Measurements from ENCODE around the gene GNAQ.

Gene GNAQ

DNA sequence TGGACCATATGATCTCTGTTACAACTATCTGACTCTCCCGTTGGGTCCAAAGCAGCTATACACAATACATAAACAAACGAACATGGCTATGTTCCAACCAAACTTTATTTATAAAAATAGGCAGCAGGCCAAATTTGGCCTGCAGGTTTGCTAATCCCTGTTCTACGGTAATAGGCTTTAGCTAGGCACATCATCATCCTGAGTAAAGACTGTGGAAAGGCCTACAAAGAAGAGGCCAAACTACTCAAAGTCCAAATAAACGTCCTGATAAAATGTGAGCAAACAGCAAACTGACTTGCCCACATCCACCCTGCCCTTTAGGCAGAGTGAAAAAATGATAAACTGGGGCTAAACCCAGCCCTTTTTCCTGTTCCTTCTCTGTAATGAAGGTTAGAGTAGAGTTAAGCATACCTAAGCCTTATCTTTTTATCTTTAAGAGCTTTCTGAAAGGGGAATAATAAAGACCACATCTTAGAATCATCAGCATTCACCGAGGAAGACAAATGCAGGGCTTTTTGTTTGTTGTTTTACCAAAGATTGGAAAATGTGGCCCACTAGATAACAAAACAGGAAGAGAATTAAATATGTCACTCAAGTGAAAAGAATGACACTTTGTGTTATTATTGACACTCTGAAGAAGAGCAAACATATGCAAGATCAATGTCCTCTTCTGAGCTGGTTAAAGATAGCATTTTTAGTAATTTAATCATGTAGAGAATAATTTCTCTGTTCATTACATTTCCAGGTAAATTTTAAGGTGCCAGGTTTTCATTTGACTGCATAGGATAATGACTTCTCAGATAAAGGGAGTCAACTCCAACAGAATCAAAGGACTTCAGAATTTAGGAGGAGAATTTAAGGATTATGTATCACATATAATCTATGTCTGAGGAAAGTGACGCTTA, 223.5 kb downstream of the GNAQ start:
- DNase-seq = no peak

DNA sequence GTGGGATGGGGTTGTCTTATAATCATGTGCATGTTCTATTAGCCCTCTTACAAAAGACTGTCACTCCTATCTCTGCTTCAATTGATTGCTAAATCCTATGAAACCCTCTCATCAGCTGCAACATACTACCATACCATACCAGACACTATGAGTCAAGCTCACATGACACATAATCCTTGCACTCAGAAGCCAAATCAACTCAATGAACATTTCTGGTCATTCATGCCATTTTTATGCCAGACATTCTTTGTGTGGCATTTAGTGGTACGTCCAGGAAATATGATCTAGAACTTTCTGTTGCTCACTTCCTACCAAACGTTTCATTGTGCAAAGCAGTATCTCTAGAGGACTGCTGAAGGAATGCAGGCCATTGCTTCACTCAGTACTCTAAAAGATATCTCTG, 224.3 kb downstream of the GNAQ start:
- DNase-seq = no peak

DNA sequence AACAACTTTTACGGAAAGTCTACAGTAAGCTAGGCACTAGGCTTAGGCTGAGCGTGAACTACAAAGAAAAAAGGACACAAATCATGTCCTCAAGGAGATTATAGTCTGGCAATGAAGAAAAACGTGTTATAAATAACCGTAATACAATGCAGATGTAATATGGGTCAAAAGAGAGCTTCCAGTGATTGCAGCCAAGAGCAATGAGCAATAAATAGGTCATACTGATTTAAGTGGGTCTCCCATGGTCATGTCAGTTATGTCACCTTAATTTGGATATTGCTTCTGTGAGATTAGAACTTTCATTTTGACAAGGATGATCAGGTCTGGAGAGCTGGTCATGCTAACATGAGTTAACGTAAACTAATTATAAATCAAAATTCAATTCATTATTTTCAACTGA, 224.9 kb downstream of the GNAQ start:
- DNase-seq = no peak

DNA sequence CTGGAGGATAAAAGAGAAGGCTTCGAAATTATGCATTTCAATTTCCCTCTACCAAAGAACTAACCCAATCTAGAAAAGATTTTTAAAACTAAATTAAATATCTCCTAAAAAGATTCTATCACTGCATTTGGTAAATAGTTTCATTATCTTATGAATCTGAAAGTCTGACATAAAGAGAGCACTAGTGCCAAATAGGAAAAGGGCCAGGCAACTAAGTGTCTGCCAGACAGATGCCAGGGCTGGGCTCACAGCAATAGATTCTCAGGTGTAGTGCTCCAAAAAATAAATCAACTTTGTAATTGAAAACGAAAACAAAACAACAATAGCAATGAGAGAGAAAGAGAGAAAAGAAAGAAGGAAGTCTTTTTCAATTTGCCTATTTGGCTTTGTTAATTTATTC, 225.8 kb downstream of the GNAQ start:
- no peak for DNase-seq

DNA sequence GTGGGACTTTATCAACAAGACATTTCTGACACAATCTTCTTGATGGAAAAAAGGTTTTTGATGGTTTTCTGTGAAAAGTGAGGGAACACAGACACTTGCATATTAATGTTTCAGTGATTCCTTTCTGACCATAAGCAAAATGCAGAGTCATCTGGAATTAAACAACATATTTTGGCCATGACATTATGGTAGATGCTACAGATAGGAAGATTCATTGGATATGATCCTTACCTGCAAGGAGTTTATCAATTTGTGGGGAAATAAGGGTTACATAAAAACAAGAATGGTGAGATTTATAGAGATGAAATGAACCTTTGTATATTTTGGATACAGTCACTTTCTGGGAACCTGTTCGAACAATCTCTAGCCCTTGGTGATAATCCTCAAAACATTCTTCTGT, 228.2 kb downstream of the GNAQ start:
- no peak for DNase-seq

DNA sequence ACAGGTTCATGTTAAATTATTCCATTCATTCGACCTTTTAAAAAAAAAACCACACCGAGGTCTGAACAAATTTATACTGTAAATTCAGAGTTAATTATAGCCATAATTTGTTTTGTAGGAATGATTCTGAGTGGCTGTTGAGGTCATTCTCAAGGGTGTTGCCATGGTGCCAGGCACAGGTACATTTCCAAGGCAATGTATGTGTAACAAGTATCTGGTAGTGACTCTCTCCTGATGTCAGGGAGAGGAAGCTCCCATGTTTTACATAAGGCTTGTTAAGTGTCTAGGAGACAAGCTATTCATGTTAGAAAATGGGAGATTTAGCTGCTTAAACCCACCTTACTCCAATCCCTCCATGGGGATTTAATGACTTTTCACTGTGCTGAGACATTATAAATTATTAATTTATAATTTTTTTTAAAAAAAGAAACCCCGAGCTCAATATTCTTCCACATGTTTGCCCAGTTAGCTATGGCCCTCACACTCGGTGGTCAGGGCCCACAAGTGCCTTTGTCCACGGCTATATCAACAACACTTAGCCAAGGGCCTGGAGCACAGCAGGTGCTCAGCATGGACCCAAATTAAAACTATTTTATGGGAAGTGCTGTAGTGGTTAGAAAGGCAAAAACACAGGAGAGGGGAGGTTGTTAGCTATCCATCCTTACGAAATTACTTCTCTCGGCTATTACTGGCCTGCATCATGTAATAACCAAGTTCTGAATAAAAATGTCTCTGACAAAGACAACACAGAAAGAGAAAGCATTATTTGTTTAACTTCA, 228.9 kb downstream of the GNAQ start:
- no peak for DNase-seq

DNA sequence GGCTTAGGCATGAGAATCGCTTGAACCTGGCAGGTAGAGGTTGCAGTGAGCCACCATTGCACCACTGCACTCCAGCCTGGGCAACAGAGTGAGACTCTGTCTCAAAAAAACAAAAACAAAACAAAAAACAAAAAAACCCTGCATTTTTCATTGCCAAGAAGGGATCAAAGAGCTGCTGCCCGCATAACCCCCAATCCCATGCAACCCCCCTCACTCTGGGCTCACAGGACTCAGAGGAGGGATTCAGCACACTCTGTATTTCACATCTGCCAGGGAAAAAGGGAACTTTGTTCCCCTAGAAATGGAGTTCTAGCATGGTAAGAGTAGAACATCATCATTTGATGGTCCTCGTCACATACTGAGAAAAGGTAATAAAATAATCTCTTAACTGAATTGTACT, 229.5 kb downstream of the GNAQ start:
- no peak for DNase-seq

DNA sequence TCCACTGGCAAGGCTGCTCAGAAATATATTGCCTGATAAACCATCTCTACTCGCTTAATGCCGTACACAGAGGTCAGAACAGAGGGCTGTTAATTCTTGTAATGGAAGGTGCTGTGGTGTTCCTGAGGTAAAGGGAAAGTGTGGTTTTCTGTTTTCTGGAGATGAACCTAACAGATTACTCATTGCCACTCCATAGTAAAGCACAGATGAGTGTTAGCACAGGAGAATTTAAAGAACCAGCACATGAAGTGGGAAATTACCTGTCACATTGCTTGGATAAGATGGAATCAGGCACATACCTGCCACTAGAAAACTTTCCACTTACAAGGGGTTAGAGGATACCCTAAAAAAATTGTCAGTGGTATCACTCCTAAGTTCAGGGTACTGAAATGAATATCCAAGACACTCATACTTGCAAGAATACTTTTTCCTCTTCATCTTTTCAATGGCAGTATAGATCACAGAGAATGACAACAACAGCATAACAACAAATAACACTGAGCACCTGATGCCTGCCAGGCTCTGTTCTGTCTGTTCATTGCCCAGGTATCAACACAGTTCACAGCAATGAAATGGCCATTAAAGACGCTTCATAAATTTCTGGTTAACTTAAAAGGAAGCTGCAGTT, 230.6 kb downstream of the GNAQ start:
- no peak for DNase-seq

DNA sequence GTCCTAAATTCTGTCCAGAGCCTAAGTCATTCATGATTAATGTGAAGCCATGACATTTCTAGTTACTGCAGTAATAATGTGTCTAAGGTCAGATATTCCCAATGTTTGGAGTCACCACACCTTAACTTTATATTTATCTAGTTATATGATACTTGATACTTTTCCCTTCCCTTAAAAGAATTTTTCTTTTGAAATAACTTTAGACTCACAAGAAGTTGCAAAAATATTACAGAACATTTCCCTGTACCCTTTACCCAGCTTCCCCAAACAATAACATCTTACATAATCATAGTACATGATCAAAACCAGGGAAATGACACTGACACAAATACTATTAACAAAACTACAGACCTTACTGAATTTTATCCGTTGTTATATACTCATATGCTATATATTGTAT, 233.5 kb downstream of the GNAQ start:
- DNase-seq = no peak

DNA sequence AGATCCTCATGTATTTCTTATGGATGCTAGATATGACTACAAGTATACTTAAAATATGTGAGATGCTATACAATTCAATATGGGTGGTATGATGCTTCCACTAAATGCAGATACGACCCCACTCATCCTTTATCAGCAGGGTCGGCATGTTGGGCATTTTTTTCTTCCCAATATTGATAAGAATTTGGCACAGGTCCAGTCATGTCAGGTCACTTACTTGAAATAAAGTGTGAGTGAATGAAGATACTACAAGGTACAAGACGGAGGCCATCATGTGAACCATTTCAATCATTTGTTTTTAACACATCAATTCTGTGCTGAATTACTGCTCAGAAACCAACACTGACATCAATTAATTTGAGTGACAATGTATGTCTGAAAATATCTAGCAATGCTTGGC, 236.6 kb downstream of the GNAQ start:
- no peak for DNase-seq

DNA sequence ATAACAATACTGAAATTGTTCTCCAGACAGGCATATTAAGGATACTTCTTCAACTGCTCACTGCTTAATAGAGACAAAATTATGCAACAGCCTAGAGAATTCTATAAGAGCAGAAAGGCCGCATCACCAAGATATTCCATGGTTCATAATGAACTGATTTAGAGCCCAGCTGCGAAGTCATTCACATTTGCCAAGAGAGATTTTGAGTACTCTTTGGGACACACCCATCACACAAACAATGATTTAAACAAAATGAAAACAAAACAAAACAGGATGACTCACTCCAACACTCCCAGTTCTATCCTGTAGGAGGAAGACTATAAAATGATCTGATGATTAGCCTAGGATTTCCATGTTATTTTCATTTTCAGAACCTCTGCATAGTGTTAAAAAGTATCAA, 237.8 kb downstream of the GNAQ start:
- DNase-seq = no peak

DNA sequence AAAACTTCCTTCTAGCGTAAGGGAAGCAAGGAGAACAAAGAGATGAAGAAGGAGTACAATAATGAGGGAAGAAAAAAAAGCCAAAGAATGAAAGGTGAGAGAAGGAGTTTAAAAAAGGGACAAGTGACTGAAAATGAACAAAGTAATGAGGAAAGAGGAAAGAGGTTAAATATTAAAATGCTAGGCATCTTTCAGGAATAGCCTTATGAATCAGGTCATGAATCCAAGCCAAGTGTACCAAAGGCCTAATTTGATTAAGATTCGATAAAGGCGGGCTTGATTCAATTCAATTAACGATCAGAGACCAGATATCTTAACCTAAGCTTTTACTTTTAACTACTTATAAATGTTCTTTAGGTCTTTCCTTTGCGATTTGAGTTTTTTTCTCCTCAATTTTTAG, 241.7 kb downstream of the GNAQ start:
- no peak for DNase-seq

DNA sequence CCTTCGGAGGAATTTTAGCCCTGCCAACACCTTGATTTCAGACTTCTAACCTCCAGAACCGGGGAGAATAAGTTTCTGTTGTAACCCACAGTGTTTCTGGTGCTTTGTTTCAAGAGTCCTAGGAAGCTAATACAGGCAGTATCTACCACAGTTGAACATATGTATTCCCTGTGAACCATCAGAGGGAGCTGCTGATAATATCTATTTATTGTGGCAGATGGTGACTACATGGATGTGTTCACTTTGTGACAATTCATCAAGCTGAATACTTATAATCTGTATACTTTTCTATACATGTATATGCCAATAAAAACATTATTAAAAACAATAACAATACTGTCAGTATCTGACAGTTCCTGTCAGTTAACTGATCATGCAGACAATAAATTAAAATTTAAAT, 246.3 kb downstream of the GNAQ start:
- no peak for DNase-seq

DNA sequence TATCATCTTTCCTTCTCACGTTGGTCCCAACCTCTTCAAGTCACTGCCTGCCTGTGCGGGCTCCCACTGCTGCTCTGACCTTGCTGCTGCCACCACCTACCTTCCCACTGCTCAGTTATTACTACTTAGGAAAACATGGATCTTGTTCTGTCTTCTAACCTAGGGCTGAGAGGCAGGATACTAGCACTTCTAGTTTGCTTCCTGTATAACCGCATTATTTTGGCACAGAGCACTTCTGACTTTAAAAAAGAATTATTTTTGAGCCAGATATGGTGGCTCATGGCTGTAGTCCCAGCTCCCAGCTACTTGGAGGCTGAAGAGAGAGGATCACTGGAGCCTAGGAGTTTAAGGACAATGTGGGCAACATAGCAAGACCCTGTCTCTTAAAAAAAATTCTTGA, 248.1 kb downstream of the GNAQ start:
- DNase-seq = no peak

DNA sequence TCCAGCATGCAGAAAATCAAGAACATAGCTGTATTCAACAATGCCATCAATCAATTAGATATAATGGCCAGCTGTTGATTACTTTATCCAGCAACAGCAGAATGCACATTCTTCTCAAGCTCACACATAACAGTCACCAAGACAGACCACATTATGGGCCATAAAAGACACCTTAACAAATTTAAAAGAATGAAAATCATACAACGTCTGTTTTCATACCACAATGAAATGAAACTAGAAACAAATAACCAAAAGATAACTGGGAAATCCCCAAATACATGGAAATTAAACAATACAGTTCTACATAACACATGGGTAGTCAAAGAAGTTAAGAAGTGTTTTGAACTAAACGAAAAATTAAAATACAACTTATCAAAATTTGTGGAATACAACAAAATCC, 252.6 kb downstream of the GNAQ start:
- DNase-seq = no peak

DNA sequence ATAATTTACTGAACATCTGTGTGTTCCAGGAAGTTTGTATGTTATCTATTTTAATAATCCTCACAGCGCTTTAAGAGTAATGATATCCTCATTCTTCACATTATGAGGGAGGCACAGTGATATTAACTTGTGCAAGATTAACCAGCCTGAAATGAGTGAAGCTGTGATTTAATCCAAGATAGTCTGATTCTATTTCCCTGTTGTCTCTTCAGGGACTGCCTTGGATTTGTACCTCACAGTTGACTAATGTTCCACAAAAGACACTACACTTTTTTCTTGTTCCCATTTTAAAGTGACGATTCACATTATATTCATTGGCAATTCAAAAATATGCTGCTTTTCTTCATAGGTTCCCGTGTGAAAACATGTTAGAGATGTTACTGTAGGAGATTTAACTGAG, 258.2 kb downstream of the GNAQ start:
- no peak for DNase-seq

DNA sequence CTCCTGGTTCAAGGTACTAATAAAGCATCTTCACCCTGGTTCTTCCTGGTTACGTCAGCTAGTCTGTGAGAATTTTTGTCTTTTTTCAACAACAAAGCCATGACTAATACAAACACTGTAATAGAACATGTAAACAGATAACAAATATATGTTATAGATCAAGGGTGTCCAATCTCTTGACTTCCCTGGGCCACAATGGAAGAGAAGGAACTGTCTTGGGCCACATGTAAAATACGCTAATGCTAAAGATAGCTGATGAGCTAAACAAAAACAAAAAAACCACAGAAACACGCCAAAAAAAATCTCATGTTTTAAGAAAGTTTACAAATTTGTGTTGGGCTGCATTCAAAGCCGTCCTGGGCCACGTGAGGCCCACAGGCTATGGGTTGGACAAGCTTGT, 259.0 kb downstream of the GNAQ start:
- no peak for DNase-seq

DNA sequence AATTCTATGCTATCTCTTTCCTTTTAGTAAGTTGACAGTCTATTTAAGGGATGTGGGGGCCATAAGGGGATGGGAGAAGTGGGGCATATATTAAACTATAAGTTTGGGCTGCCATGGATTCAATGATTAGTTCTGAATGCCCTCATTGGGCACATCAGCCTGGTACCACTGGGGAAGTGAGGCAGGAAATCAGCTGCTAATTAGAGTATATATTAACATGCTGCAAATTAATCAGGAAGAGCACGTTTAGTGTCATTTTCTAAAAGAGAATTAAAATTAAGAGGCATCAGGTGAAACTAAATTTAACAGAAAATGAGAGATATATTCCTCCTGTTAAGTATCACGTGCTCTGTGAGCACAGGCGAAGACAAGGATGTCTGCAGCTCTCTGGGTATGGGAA, 260.4 kb downstream of the GNAQ start:
- DNase-seq = no peak

DNA sequence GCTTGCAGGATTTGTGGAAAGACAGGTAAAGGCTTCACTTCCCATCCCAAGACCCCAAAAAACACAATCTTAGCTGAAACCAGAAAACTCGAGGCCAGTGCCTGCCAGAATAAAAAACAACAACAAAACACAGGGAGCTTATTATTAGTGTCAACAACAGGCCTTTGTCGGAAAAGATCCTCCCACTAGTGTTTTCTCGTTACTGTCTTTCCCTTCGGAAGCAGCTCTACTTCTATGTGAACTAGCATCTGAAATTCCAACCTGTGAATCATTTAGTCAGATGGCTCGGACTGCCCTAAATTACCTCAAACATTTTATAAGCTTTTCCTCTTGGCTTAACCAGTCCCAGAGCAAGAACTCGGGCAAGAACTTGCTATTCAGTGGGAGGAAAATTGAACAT, 261.3 kb downstream of the GNAQ start:
- DNase-seq = no peak

DNA sequence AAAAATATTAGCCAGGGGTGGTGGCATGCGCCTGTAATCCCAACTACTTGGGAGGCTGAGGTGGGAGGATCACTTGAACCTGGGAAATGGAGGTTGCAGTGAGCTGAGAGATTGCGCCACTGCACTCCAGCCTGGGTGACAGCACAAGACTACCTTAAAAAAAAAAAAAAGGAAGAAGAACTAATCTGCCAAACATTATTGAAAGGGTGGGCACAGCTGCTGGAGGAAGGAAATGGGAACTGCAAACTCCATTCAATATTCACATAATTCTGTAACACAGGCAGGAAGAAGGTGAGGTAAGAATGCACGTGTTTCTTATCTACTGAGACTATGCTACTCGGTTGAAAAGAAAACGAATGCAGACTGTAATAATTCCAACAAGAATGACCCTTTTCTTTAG, 262.4 kb downstream of the GNAQ start:
- DNase-seq = no peak

DNA sequence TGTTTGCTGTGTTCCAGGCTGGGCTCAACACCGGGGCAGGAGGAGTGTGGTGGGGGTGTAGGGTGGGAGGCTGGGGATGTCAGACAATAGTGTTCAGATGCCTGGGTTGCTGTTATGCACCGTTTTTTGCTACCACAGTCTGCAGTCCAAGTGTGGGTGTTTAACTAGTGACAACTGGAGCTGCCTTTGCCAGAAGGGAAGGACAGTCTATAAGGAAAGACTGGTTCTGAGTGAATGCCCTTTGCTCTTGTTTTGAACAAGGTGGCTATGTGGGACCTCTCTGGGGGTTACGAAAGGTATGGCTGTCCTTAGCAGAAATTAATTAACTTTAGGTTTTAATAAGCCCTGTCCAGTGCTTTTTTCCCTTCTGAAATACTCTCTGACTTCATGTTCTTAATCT, 265.0 kb downstream of the GNAQ start:
- no peak for DNase-seq

DNA sequence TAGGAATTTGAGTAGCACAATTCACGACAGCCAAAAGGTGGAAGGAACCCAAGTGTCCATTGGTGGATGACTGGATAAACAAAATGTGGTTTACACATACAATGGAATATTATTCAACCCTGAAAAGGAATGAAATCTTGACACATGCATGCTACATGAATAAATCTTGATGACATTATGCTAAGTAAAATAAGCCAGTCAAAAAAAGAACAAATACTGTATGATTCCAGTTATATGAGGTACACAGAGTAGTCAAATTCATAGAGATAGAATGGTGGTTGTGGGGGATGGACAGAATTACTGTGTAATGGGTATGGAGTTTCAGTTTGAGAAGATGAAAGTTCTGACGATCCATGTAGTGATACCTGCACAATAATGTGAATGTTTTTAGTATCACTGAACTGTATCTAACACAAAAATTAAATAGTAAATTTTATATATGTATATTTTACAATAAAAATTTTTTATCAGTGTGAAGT, 265.8 kb downstream of the GNAQ start:
- no peak for DNase-seq

DNA sequence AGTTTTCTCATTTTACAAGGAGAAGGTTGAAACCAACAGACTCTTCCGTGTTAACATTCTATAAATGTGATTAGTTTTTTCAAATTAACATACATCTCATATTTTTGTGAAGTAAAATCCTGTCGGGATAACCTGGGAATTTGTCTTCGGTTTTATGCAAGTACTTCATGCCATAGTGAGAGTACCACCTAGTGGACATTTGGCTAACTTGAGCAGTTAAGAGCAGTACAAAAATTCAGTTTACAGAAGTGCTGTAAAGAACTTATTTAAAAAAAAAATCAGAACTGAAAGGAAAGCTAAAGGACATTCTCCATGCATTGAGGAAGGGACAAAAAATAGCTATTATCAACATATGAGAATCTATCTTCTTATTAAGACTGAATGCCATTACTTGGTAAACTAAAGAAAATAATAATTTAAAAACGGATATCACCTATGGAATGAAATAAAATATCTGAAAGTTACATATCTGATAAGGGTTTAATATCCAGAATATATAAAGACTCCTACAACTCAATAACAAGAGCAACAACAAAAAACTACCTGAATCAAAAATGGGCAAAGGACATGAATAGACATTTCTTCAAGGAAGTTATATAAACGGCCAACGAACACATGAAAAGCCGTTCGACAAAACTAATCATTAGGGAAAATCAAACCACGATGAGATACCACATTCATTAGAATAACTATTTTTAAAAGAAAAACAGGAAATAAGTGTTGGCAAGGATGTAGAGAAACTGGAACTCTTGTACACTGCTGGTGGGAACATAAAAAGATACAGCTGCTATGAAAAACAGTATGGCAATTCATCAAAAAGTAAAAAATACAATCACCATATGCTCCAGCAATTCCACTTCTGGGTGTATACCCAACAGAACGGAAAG, 266.5 kb downstream of the GNAQ start:
- no peak for DNase-seq

All from activated CD4-positive, alpha-beta T cell treated with anti-CD3 and anti-CD28 coated beads for 1 hour (primary cell).